GM18526 (cell line): ENCODE measurements around the gene DTX1.

Experiments
- POLR2A ChIP-seq: IDR thresholded peaks from 3 replicates; pipeline ENCODE4 v1.6.1; 2011; ENCODE audit not compliant: insufficient read length; ENCODE audit errors: extremely low read depth

Gene DTX1

GRCh38 chr12:113105606-113106271, 49.2 kb downstream of the DTX1 start:
- TF ChIP-seq POLR2A: no peak

- TF ChIP-seq POLR2A: no peak
Measured at GRCh38 chr12:113106361-113106760, 49.8 kb downstream of the DTX1 start.

- TF ChIP-seq POLR2A: no peak
Measured at GRCh38 chr12:113108308-113108707, 51.8 kb downstream of the DTX1 start.

- TF ChIP-seq POLR2A: no peak
Measured at GRCh38 chr12:113109360-113109759, 52.8 kb downstream of the DTX1 start.

GRCh38 chr12:113109872-113110599, 53.5 kb downstream of the DTX1 start:
- no peak for TF ChIP-seq POLR2A

- no peak for TF ChIP-seq POLR2A
Measured at GRCh38 chr12:113111247-113111646, 54.7 kb downstream of the DTX1 start.

GRCh38 chr12:113112043-113112899, 55.7 kb downstream of the DTX1 start:
- TF ChIP-seq POLR2A: no peak

- no peak for TF ChIP-seq POLR2A
Measured at GRCh38 chr12:113113397-113113796, 56.9 kb downstream of the DTX1 start.

- TF ChIP-seq POLR2A: no peak
Measured at GRCh38 chr12:113114447-113115178, 58.1 kb downstream of the DTX1 start.

- TF ChIP-seq POLR2A: no peak
Measured at GRCh38 chr12:113115455-113116126, 59.1 kb downstream of the DTX1 start.

GRCh38 chr12:113116875-113117274, 60.3 kb downstream of the DTX1 start:
- no peak for TF ChIP-seq POLR2A

- no peak for TF ChIP-seq POLR2A
Measured at GRCh38 chr12:113118142-113118541, 61.6 kb downstream of the DTX1 start.

GRCh38 chr12:113119980-113120669, 63.6 kb downstream of the DTX1 start:
- no peak for TF ChIP-seq POLR2A
